Glutamatergic neuron (in vitro differentiated cells): Measurements from ENCODE around the gene ATP13A3. TPM values are rescaled to one million over a fixed set of nuclear protein-coding genes. Genes with fewer than 3 reads are reported as not detected.

Experiments used
- DNase-seq: peaks from one replicate; pipeline ENCODE4 v3.0.0; 2022
- H3K27ac Mint-ChIP-seq: one replicate; pipeline ENCODE4 v1.8.0; 2020; ENCODE audit warnings: mild to moderate bottlenecking, mixed read lengths, inconsistent platforms; ENCODE audit not compliant: unreplicated experiment
- H3K27me3 Mint-ChIP-seq: one replicate; pipeline ENCODE4 v1.8.0; 2020; ENCODE audit warnings: mild to moderate bottlenecking, moderate library complexity, mixed read lengths, inconsistent platforms; ENCODE audit not compliant: unreplicated experiment
- H3K36me3 Mint-ChIP-seq: one replicate; pipeline ENCODE4 v1.8.0; 2020; ENCODE audit warnings: mild to moderate bottlenecking, mixed read lengths, inconsistent platforms; ENCODE audit not compliant: unreplicated experiment
- H3K4me1 Mint-ChIP-seq: one replicate; pipeline ENCODE4 v1.8.0; 2020; ENCODE audit warnings: mild to moderate bottlenecking, low read depth, mixed read lengths, inconsistent platforms; ENCODE audit not compliant: unreplicated experiment
- H3K4me3 Mint-ChIP-seq: one replicate; pipeline ENCODE4 v1.8.0; 2020; ENCODE audit warnings: mild to moderate bottlenecking, mixed read lengths, inconsistent platforms; ENCODE audit not compliant: unreplicated experiment
- H3K9me3 Mint-ChIP-seq: one replicate; pipeline ENCODE4 v1.8.0; 2020; ENCODE audit warnings: mild to moderate bottlenecking, moderate library complexity, mixed read lengths, inconsistent platforms; ENCODE audit not compliant: unreplicated experiment
- CTCF ChIP-seq: fragments of 200-600 bp; sonication (generic); IDR thresholded peaks from one replicate; pipeline ENCODE4 v1.5.0; 2021; ENCODE audit not compliant: partially characterized antibody, unreplicated experiment
- total RNA-seq: library from RNA; stranded (reverse); fragmentation: NEBNext Ultra II Directional; extraction: Animal tissue kit (Norgen Biotek cat#: 25700); gene quantifications from one replicate; pipeline ENCODE4 v1.2.1, GENCODE V29; 2021; ENCODE audit not compliant: unreplicated experiment

ATP13A3 gene
- total RNA-seq, 1 donor from 2014 or later, result 41.6 TPM

GRCh38 chr3:194481525-194482195, 5.1 kb downstream of the ATP13A3 start:
- H3K36me3 Mint-ChIP-seq, result no peaks in the 10 kb centered on the region
- no peak for DNase-seq
- H3K9me3 Mint-ChIP-seq, result peaks cover 4% of the 10 kb centered on the region
- H3K27ac Mint-ChIP-seq, result no peak overlapping the region
- no peaks in the 10 kb centered on the region for H3K27me3 Mint-ChIP-seq
- no peak for TF ChIP-seq CTCF
- peaks cover 10% of the 10 kb centered on the region for H3K4me1 Mint-ChIP-seq
- H3K4me3 Mint-ChIP-seq, result no peak overlapping the region

GRCh38 chr3:194481103-194481502, 5.7 kb downstream of the ATP13A3 start:
- no peak for TF ChIP-seq CTCF
- Mint-ChIP-seq H3K4me1 (peaks cover 10% of the 10 kb centered on the region), H3K27me3 (no peaks in the 10 kb centered on the region), H3K36me3 (no peaks in the 10 kb centered on the region), H3K27ac (no peak overlapping the region), H3K4me3 (no peak overlapping the region), H3K9me3 (peaks cover 4% of the 10 kb centered on the region)
- DNase-seq, result no peak

GRCh38 chr3:194476784-194477183, 10.0 kb downstream of the ATP13A3 start:
- H3K4me3 Mint-ChIP-seq, result no peak overlapping the region
- peaks cover 5% of the 10 kb centered on the region for H3K4me1 Mint-ChIP-seq
- no peak for DNase-seq
- no peaks in the 10 kb centered on the region for H3K9me3 Mint-ChIP-seq
- no peaks in the 10 kb centered on the region for H3K36me3 Mint-ChIP-seq
- H3K27me3 Mint-ChIP-seq, result peaks cover 1% of the 10 kb centered on the region
- H3K27ac Mint-ChIP-seq, result no peak overlapping the region
- no peak for TF ChIP-seq CTCF

- Mint-ChIP-seq H3K27me3 (peaks cover 1% of the 10 kb centered on the region), H3K9me3 (no peaks in the 10 kb centered on the region), H3K4me3 (no peak overlapping the region), H3K27ac (no peak overlapping the region), H3K36me3 (no peaks in the 10 kb centered on the region), H3K4me1 (peaks cover 5% of the 10 kb centered on the region)
- no peak for TF ChIP-seq CTCF
- no peak for DNase-seq
Observed at GRCh38 chr3:194475978-194476377, 10.8 kb downstream of the ATP13A3 start.

- Mint-ChIP-seq H3K4me3 (no peak overlapping the region), H3K27ac (no peak overlapping the region), H3K9me3 (no peaks in the 10 kb centered on the region), H3K27me3 (peaks cover 1% of the 10 kb centered on the region), H3K4me1 (peaks cover 3% of the 10 kb centered on the region), H3K36me3 (no peaks in the 10 kb centered on the region)
- no peak for TF ChIP-seq CTCF
- DNase-seq, result no peak
Observed at GRCh38 chr3:194475138-194475932, 11.5 kb downstream of the ATP13A3 start.
